Activated effector memory CD4-positive, alpha-beta T cell treated with anti-CD3 and anti-CD28 coated beads, Interleukin-2, amount 50 U/mL, for 16 hours (primary cell): ENCODE data around the gene SATB2.

Source experiments
- DNase-seq: peaks from one replicate; pipeline ENCODE4 v3.0.0-alpha.2; 2020

Gene SATB2

DNA sequence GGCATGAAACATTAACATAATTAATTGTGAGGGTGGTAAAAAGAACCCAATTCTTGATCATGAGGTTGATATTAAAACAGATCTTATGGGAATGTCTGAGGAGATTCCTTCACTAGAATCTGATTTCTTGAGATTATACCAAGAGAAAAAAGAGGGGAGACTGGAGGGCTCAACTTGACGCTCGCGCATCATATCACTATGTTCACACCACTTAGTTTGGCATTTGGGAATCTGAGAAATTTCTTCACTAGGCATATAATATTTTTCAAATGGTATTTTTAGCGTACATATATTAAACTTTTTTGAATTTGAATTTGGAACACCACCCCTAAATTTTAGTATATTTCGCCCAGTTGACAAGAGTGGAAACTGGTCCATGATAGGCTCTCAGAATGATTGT is 140.1 kb downstream of the SATB2 start:
- DNase-seq = no peak

DNA sequence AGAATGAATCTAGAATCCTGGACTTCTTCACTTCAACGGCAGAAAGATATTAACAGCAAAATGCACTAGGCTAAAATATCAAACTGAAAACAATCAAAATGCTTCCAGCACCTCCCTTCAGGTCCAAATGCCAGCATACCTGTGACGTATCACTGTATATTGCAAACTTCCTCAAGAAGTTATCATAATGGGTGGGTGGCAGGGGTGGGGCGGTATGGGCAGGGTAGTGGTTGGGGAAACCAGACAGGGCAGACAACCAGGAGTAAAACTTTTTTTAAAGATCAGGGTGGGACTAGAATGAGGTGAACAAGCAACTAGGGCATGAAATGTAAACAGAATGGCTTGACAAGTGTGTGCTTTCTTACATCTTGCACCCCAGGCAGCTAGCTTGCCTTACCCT is 140.9 kb downstream of the SATB2 start:
- DNase-seq = no peak

DNA sequence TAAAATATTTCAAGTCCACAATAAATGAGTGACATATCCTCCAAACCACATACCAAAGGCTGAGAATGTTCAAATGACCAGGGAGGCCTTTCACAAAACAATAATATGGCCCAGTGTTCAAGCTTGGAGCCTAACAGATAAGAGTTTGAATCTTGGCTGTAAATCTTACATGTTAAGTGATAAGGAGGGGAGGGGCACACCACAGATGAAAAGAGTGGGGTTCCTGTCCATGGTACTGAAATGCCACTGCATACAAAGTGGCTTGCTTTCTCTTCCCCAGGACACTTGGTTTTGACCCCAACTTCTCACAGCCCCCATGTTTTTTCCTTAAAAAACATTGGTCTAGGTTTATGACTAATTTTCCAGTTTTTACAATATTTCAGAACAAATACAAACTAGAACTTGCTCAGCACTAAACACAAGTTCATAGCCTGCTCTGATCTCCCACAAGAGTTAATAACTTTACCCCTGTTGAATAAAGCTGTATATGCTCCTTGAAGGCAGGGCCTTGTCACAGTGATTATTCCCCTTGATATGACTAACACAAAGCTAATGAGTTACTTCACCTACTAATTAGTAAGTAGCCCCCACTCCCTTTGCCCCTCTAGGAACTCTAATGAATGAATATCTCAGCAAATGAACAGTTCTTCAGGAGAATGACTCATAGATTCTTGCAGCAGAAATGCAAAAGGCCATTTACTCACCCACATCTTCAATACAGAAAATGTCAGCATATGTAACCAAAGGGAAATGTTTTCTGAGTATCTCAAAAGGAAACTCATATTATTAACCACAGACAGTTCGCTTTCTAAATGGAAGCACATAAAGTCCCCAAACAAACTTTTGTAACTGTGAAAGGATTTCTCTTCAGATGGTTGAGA is 142.2 kb downstream of the SATB2 start:
- no peak for DNase-seq

DNA sequence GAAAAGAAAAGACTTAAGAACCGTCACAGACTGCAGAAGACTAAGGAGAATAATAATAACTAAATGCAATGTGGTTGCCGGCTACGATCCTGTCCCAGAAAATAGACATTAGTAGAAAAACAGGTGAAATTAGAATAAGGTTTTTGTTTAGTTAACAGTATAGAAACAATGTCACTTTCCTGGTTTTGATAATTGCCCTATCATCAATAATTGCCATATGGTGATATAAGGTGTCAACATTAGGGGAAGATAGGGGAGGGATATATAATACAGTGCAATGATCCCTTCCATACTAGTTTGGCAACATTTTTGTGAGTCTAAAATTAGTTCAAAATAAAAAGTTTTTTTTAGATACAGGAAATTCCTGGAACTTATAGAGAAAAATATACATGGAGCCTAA is 144.8 kb downstream of the SATB2 start:
- no peak for DNase-seq

DNA sequence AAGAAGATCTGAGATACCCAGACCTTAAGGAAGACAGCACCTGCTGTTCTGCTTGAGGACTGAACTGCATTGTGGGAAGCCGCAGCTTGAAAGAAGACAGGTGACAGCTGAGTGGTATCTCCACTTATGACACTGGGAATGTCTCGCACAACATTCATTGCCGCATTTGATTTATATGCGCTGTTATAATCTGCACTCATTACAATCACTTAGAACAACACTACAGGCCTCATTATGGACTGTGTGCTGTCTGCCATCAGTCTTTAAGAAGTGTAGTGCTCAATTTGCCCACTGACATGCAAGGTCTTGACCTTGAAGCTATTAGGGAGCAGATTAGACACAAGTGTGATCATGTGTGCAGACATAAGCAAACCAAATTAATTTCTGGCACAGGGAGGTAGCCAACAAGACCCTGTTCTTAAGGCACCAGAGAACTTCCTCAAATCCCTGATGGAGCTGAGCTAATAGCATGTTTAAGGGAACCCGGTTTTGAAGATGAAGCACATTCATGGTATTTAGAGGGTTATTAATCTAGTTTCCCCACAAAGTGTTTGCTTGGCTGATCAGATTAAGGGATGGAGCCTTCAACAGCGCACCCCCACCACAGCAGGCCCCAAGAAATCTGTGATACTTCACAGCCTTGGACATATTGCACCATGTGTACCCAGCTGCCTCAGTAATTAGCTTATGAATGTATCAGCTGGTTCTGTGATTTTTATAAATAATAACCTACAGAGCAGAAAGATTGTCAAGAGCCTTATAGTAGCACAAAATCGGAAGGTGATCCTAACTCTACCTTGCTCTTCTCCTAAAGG is 146.8 kb downstream of the SATB2 start:
- no peak for DNase-seq

DNA sequence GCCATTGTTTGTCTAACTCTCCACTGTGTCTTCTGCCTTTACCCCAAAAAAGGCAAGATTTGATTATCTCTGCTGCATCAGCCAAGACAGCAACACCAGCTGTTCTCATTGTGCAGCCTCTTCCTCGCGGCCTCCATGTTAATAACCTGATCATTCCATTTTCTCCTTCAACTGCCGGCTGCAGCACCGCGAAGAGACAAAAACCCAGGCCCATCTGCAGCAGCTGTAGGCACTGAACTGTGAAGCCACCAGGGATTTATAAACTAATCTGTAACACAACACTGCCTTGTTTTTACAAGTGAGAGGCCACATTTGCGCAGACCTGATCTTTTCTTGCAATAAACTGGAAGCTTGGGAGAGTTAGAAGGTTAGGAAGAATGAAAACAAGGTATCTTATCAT is 147.8 kb downstream of the SATB2 start:
- DNase-seq = no peak

DNA sequence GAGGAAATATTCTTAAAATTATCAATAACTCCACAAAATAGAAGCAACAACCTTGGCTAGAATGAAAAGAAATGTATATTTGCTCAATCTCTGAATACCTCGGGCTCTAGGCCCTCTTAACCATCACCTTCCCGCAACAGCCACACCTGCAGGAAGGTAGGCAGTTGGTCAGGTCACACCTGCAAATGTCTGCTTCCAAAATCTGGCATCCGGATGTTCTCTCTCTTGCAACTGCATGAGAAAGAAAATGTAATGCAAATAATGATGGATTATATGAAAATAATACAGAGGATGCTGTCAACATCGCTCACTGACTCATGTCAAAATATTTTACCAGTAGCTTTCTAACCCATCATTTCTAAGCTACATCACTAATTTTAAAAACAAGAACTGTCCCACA is 148.3 kb downstream of the SATB2 start:
- DNase-seq = no peak

DNA sequence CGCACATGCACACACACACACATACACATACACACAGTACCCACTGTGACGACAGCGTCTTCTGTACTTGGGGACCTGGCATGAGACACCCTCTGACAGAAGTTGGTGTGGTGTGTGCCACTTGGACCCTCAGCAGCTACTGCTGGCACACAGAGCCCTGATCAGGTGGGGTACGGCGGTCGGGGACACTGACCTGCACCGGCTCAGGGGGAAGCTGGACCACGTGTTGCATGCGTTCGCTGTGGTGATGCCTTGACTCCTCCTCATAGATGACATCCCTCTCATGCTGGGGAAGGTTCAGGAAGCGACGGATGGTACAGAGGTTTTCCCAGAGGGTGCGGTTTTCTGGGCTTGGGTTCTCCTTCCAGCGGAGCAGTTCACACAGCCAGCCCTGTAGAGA is 149.2 kb downstream of the SATB2 start:
- DNase-seq = no peak

DNA sequence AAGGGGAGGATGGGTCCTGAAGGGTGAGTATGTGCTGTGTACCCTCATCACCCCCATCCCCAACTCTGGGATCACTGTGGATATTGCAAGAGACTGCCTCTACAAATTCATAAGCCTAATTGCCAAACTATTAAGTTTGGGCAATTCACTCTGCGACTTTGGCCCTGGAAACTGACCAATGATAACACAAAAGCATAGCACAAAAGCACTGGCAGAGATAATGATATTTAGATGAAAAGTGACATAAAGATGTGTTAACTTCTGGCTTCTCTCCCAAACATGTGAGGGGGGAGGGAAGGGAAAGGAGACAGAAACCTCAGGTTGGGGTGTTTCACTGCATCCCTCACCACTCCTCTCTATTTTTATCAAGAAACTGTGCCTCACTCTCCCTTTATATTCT is 150.3 kb downstream of the SATB2 start:
- no peak for DNase-seq

DNA sequence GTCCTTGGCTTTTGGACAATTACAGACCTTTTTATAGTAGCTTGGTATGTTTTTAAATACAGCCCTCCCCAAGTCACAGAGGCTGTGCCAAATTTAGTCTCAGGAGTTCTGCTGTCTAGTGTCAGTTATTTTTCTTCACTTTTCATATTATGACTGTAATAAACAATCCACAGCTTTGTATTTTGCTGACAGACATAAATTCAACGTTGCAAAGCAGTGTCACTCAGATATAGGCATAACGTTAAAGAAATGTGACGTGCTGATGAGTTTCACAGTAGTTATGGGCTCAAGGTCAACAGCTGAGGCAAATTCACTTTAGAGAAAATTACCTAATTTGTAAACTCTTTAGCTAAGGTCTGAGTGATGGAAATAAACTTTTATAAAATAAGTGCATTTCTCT is 151.6 kb downstream of the SATB2 start:
- DNase-seq = no peak

DNA sequence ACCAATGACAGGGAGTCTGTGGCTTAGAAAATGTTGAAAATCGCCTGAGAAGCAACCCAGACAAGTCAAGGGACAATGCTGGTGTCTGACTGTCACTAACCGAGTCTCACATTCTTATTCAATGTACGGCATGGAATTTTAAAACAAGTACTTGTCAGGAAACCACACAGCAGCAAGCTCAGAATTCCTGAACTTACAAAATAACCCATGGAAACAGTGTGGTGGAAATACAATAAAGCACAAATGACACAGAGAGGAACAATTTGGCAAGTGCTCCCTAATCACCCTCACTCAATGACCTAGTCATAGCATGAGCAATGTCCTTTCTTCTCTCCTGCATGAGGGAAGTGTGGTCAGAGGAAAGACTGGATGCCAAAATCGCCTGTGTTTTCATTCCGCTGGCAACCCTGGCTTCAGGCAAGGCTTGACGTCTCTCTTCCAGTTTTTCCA is 154.0 kb downstream of the SATB2 start:
- no peak for DNase-seq

DNA sequence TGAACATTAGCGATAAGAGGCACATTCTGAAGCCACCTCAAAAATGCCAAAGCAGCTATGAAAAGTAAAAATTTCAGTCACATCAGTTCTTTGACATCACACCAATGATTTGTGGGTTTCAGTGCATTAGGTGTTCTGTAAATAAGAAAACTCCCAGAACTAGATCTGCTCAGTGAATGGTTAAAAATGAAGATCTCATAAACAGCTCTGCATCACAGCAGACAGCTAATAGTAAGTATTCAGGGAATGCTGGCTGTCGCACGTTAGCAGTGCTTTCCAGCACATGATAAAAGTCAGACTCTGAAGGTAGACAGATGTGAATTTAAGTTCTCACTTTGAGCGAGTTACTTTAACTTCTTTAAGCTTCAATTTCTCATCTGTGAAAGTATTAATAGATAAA is 154.9 kb downstream of the SATB2 start:
- no peak for DNase-seq

DNA sequence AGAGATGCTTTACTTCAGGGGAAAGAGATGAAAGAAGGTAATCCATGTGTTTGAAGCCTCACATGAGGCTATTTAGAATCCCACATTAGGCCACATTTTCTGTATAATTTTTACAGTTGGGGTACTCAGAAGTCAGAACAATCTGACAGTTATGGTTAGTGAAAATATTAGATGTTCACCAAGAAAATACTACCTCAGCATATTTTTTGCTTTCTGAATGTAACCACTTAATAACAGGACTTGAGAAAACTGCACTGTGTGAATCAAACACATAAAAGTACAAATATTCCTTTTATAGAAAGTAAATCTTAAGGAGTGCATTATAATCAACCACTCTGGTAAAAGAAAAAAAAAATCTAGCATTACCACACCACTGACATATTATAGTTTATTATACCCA is 169.3 kb downstream of the SATB2 start:
- no peak for DNase-seq

DNA sequence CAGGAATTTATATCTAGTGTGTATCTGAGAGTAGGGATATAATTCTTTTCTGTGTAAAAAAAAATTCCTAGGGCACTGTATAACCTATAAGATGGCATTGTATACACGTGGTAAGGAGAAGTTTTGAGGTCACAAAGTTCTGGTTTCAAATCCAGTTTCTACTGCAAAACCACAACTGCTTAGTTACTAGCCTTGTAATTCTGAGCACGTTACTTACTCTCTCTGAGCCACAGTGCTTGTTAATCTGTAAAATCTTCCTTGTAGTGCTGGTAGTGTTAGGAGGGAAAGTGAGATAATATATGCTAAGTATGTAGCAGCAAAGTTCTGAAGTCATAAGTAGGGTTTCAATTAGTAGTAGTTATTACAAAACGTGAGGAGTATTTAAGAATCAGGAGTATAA is 175.4 kb downstream of the SATB2 start:
- no peak for DNase-seq

DNA sequence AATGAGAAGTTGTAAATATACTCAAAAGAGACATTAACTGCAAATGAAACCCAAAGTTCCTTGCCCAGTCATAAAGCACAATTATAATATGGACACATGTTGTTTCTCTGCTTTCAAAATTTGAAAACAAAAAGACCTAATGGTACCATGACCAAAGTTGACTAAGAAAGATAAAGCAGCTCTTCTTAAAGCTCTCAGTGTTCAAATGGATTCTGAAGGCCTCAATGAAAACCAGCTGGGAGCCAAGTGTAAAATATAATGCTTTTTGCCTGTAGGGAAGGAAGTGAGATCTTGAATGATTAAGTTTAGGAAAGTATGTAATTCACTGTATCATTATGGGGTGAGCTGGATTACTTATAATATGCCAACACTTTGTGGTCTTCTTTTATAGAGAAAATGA is 178.6 kb downstream of the SATB2 start:
- no peak for DNase-seq

DNA sequence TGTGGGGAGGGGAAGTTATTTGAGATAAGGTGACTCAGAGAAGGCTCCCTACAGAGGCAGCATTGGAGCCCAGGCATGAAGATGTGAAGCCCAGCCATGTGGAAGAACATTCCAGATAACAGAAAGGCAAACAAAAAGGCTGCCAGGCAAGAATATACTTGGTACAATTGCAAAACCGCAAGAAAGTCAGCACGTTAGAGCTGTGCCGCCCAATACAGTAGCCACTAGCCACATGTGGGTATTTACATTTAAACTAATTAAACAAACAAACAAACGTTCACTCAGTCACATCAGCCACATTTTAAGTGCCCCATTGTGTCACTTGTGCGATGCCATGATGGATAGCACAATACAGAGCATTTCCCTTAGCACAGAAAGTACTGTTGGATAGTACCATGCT is 179.6 kb downstream of the SATB2 start:
- DNase-seq = no peak

DNA sequence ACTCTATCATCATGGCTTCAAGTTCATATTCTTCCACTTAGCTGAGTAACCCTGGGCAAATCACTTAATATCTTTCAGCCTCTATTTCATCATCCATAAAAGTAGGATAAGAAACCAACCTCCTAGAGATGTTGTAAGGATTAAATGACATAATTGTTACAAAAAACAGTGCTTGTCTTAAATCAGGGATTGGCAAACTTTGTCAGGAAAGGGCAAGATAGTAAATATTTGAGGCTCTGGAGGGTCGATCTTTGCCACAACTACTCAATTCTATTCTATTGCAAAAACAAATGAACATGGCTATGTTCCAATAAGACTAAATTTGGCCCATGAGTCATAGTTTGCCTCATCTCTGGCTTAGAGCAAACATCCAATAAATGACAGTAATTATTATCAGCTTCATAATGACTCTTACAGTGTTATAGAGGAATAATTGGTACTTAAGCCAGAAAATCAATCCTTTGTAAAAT is 184.7 kb downstream of the SATB2 start:
- no peak for DNase-seq

DNA sequence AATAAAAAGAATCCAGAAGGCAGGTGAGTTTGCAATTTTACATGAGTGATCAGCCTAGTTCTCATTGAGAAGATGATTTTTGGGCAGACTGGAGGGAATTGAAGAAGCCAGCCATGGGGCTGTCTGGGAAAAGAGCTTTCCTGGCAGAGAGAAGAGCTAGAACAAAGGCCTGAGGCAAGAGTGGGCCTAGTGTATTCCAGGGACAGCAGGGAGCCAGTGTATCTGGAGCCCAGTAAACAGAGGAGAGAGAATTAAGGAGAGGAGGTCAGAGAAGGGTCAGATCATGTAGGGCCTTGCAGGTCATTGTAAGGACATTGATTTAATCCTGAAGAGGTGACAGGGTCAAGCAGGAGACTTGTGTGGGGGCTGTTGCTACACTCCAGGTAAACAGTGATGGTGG is 195.8 kb downstream of the SATB2 start:
- DNase-seq = no peak

DNA sequence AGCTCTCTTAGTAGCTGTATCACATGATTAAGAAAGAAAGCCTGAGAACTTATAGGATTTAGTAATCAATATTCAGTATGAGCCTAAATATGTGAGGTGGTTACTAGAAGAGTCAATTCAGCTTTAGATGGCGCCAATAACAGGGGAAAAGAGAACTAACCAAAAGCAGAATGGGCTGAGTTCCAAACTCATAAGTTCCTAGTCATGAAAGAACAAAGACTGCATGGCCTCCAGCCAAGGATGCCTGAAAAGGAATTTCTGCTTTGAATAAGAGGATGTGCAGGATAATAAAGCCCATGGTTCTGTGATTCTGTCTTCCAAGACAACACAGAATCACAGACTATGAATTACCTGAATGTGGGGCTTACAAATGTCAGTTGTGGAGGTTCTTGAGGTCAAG is 196.5 kb downstream of the SATB2 start:
- no peak for DNase-seq

DNA sequence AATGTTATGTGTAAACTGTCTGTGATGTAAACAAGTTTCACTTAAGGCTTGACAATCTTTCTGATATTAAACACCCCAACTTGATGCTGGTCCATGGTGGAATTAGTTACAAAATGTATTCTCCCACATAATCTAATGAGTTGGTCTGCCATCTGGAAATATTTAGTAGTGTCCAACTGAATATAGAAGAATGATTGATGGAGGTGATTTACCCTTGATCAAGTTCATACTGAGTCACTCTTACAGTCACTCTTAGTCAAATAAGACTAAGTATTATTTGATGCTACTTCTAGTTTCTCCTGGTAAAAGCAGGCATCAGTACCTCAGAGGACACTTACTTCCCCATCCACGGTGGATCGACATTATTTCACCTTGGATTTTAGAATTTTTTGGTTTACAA is 198.1 kb downstream of the SATB2 start:
- DNase-seq = no peak

DNA sequence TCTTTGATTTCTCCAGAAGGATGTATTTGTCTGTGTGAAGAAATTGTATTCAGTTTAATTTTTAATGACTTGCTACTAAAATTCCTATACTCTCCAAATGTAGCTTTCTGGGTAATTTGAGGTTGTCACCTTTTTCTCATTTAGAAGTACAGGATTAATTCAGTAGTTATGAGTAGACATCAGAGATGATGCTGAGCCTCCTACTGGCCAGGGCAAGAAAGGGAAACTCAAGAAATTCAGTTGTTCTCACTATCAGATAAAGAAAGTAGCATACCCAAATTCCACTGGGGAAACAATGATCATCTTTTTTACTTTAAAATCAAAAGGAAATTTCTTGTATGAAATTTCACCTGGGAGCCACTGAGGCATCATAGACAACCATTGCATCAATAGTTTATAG is 199.4 kb downstream of the SATB2 start:
- DNase-seq = no peak

DNA sequence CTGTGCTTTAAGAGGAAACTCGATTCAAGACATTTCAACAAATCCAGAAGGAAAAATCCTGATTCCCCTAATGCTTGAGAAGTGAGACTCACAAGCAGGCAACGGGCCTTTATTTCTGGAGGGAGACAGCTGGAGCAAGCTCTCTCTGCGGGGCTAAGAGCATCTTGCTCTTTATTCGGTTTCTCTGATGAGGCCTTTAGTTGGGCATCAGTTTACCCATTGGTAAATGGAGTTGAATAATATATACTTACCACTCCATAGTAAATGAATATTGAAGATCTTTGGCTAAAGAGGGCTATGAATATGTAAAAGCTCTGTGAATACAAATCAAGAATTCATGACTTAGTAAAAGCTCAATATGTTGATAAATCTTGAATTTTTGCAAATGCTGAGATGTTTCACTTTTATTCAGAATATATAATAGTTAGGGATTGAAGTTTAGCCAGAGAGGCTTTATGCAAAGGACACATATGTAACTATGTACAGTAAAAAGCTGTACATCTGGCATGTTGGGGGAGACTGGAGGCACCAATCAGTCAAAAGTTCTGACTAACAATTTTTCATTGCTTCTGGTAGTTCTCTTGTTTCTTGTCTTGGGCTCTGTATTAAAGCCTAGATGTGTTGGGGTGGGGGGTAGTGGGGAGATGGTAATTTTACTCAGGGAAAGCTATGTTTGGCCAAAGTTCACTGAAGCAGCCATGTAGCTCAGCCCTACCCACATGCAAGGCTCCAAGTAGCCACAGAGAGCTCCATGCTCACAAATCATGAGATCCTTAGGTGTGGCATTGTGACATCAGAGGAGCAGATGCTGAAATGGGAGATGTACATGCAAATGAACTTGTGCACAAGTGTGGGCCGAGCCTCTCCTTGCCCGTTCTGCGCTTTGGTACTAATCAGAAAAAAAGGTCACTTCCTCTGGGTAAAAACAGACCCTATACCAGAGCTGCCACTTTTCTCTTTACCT is 200.2 kb downstream of the SATB2 start:
- no peak for DNase-seq

DNA sequence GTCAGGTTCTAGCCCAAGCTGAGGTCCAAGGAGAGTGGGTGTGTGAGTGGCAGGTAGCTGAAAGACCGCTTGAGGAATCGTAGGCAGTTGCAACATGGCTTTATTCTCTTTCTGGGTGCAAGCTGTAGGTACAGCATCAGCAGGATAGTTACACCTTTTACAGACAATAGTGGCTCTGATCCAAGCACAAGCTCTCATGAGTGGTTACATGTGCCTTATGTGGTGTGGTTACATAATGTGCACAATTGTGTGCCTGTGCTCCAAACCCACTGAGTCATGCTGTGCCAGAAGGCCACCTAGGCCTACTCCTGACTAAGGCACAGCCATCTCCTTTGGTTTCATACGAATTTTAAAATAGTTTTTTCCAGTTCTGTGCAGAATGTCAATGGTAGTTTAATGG is 227.6 kb downstream of the SATB2 start:
- no peak for DNase-seq
